Left ventricle myocardium inferior (tissue), 1 donor: ENCODE data around the gene SEBOX. TPM values are rescaled to one million over a fixed set of nuclear protein-coding genes. Genes with fewer than 3 reads are reported as not detected.

Source experiments
- DNase-seq: peaks from one replicate; pipeline ENCODE4 v3.0.0-alpha.2; 2020
- H3K27ac ChIP-seq: fragments of 200-600 bp; replicated peaks from 2 replicates; pipeline ENCODE4 v1.8.0; 2021
- H3K27me3 ChIP-seq: fragments of 200-600 bp; 2 replicates; pipeline ENCODE4 v1.8.0; 2021; ENCODE audit warnings: low read depth
- H3K36me3 ChIP-seq: fragments of 200-600 bp; 2 replicates; pipeline ENCODE4 v1.8.0; 2021
- H3K4me1 ChIP-seq: fragments of 200-600 bp; 2 replicates; pipeline ENCODE4 v1.8.0; 2021
- H3K4me3 ChIP-seq: fragments of 200-600 bp; 2 replicates; pipeline ENCODE4 v1.8.0; 2021; ENCODE audit warnings: mild to moderate bottlenecking, moderate library complexity
- H3K9me3 ChIP-seq: fragments of 200-600 bp; replicated peaks from 2 replicates; pipeline ENCODE4 v1.8.0; 2021
- intact Hi-C: fragments of 100-400 bp; cut with micrococcal nuclease; formaldehyde crosslinking; loops from one replicate; pipeline ENCODE4 v1.11.0; 2022
- total RNA-seq: library from RNA; stranded (reverse); fragmentation: NEBNext Ultra II Directional; extraction: Animal tissue kit (Norgen Biotek cat#: 25700); gene quantifications from one replicate; pipeline ENCODE4 v1.2.1, GENCODE V29; 2021
- TF ChIP-seq, protein P1 (sequence below): fragments of 200-600 bp; IDR thresholded peaks from 2 replicates; pipeline ENCODE4 v1.8.0; 2021; ENCODE audit warnings: antibody characterized with exemption, mild to moderate bottlenecking, borderline replicate concordance
- donor health status: DM: no; HTN: yes; CAD: no; lungs with severe emphysema.

The SEBOX gene
- total RNA-seq, 1 donor from 2014 or later = not detected

DNA sequence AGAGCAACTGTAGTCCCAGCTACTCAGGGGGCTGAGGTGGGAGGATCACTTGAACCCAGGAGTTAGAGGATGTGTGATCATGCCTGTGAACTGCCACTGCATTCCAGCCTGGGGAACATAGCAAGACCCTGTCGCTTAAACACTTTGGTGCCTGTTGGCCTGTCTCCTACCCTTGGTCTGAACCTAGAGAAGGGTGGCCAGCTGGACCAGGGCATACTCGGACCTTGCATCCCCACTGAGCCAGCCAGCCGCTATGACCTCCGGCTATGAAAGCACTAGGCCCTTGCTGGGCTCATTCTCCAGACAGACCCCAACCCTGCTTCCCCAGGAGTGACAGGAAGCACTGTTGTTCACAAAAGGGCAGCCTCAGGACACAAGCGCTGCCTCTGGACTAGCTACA lies 34.3 kb downstream of the SEBOX start:
- peaks cover 46% of the 10 kb centered on the region for H3K36me3 ChIP-seq
- TF ChIP-seq, protein P1, sequence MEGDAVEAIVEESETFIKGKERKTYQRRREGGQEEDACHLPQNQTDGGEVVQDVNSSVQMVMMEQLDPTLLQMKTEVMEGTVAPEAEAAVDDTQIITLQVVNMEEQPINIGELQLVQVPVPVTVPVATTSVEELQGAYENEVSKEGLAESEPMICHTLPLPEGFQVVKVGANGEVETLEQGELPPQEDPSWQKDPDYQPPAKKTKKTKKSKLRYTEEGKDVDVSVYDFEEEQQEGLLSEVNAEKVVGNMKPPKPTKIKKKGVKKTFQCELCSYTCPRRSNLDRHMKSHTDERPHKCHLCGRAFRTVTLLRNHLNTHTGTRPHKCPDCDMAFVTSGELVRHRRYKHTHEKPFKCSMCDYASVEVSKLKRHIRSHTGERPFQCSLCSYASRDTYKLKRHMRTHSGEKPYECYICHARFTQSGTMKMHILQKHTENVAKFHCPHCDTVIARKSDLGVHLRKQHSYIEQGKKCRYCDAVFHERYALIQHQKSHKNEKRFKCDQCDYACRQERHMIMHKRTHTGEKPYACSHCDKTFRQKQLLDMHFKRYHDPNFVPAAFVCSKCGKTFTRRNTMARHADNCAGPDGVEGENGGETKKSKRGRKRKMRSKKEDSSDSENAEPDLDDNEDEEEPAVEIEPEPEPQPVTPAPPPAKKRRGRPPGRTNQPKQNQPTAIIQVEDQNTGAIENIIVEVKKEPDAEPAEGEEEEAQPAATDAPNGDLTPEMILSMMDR = no peak
- intact Hi-C loops = no loop called here

DNA sequence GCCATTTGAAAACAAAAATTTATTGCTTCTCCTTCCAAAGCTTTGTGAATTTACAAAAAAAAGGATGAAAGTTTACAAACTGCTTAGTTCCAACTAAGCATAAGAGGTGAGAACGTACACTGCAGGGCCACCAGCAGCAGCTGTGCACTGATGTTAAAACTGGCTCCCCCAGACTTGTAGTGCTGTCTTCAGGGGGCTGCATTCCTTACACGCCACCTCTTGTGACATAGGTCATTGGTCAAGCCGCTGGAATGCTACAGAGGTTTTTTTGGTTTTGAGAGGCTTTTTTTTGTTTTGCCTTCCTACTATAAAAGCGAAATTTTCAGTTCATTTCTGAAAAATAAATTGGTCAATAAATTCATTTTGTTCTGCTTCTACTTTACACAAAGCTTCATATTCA lies 36.7 kb downstream of the SEBOX start:
- H3K36me3 ChIP-seq = peaks cover 46% of the 10 kb centered on the region

More for the DNA sequence above, 34.3 kb downstream of the SEBOX start:
- Histone ChIP-seq H3K4me1 (peaks cover 24% of the 10 kb centered on the region), H3K27me3 (no peaks in the 10 kb centered on the region), H3K9me3 (no peaks in the 10 kb centered on the region), H3K4me3 (no peak overlapping the region), H3K27ac (no peak overlapping the region)
- no peak for DNase-seq

DNA sequence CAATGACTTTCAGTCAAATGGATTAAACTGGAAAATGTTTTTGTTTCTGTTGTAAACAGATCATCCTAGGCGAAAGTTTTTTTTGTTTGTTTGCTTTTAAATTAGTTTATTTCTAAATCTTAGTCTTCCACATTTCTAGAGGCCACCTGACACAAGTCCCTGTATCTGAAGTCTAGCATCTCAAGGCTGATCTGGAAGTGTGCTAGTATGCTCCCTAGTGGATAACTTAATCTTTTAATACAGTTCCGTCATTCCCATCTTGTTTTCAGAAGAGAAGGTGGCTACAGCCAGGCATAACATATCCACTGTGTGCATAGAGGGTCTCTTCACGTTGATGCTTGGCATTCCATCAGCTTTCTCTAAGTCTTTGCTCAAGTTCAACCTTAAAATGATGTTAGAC lies 37.3 kb downstream of the SEBOX start:
- no peaks in the 10 kb centered on the region for H3K27me3 ChIP-seq
- no peak for DNase-seq
- TF ChIP-seq, protein P1 = no peak
- no peak overlapping the region for H3K4me3 ChIP-seq
- no peaks in the 10 kb centered on the region for H3K9me3 ChIP-seq
- intact Hi-C loops = no loop called here
- no peaks in the 10 kb centered on the region for H3K4me1 ChIP-seq
- no peak overlapping the region for H3K27ac ChIP-seq
- H3K36me3 ChIP-seq = peaks cover 46% of the 10 kb centered on the region

More for the DNA sequence above, 36.7 kb downstream of the SEBOX start:
- TF ChIP-seq, protein P1 = no peak
- Histone ChIP-seq H3K4me1 (peaks cover 4% of the 10 kb centered on the region), H3K4me3 (no peak overlapping the region), H3K27me3 (no peaks in the 10 kb centered on the region), H3K9me3 (no peaks in the 10 kb centered on the region), H3K27ac (no peak overlapping the region)
- no peak for DNase-seq
- intact Hi-C loops = no loop called here

DNA sequence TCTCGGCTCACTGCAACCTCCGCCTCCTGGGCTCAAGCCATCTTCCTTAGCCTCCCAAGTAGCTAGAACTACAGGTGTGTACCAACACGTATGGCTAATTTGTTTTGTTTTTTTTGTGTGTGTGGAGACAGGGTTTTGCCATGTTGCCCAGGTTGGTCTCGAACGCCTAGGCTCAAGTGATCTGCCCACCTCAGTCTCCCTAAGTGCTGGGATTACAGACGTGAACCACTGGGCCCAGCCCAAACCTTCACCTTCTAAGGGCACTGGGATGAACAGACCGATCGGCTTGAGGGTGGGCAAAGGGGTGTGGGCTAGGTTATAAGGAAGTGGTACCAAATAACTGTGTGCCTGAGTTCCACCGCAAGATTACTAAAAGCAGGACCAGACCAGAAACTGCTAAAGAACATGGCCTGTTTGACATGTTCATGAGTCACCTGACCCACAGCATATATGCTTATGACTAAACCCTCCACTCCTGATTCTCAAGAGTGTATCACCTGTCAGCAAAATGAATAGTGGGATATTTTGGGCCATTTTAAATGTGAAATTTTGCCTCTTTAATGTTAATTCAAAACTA lies 37.9 kb downstream of the SEBOX start:
- Histone ChIP-seq H3K4me3 (no peak overlapping the region), H3K27ac (no peak overlapping the region), H3K9me3 (no peaks in the 10 kb centered on the region), H3K4me1 (no peaks in the 10 kb centered on the region), H3K27me3 (no peaks in the 10 kb centered on the region), H3K36me3 (peaks cover 43% of the 10 kb centered on the region)
- TF ChIP-seq, protein P1 = no peak
- DNase-seq = no peak
- intact Hi-C loops = no loop called here

DNA sequence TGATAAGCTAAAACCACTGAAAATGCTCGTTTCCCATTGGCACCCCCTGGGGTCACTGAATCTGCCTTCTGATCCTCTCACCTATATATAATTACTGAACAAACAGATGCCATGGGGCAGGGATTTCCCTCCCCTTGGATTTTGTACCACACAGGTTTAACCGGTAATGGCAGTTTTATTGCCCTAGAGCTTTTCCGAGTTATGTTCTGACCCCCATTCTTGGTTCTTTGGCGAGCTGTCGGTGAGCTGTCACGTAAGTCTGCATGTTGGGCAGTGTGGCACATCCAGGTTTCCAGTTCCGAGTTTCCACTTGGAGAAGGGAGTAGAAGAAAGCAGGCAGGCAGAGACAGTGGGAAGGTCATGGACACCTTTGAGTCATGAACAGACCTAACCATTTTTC lies 38.9 kb downstream of the SEBOX start:
- Histone ChIP-seq H3K36me3 (peaks cover 33% of the 10 kb centered on the region), H3K27ac (no peak overlapping the region), H3K9me3 (no peaks in the 10 kb centered on the region), H3K27me3 (no peaks in the 10 kb centered on the region), H3K4me3 (no peak overlapping the region), H3K4me1 (no peaks in the 10 kb centered on the region)
- TF ChIP-seq, protein P1 = no peak
- intact Hi-C loops = no loop called here
- no peak for DNase-seq
